Panc1 (cell line): ENCODE results near the gene DPYD.

Experiments
- POLR2AphosphoS5 ChIP-seq: IDR thresholded peaks from 2 replicates; pipeline ENCODE4 v1.6.1; 2012; ENCODE audit warnings: mild to moderate bottlenecking, low read depth, low read length, moderate library complexity
- SIN3A ChIP-seq: IDR thresholded peaks from 2 replicates; pipeline ENCODE4 v1.6.1; 2012; ENCODE audit warnings: low read depth, mild to moderate bottlenecking, low read length, moderate library complexity, borderline replicate concordance; ENCODE audit not compliant: insufficient read depth
- TF ChIP-seq, protein P1 (sequence below): fragments of 450-650 bp; IDR thresholded peaks from 2 replicates; pipeline ENCODE4 v1.5.1; 2017; ENCODE audit warnings: mild to moderate bottlenecking
- TF ChIP-seq, protein P2 (sequence below), 2 experiments: IDR thresholded peaks; 2 replicates each; pipeline ENCODE4 v1.6.1; 2011 to 2012; ENCODE audit warnings: low read depth in 2 of 2, control low read depth in 1 of 2, low read length in 1 of 2, mild to moderate bottlenecking in 1 of 2, moderate library complexity in 1 of 2; ENCODE audit not compliant: insufficient read depth in 1 of 2

DNA sequence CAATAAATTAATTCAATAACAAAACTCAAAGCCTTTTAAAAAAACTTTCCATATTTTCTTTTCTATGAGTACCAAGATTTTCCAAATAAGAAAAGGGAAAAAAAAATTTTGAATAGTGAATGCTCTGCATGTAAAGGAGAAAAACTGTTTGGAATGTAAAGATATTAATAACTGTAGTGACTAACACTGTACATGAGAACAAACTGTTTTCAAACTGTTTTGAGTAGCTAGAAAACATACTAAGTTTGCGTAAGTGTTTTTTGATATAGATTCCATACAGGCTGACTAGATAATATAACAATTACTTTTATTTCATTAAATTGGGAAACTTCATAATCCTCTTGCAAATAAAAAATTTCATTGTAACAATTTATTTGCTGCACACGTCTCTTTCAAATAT, 150.5 kb downstream of the DPYD start:
- TF ChIP-seq SIN3A (no peak), POLR2AphosphoS5 (no peak)
- TF ChIP-seq, protein P1, sequence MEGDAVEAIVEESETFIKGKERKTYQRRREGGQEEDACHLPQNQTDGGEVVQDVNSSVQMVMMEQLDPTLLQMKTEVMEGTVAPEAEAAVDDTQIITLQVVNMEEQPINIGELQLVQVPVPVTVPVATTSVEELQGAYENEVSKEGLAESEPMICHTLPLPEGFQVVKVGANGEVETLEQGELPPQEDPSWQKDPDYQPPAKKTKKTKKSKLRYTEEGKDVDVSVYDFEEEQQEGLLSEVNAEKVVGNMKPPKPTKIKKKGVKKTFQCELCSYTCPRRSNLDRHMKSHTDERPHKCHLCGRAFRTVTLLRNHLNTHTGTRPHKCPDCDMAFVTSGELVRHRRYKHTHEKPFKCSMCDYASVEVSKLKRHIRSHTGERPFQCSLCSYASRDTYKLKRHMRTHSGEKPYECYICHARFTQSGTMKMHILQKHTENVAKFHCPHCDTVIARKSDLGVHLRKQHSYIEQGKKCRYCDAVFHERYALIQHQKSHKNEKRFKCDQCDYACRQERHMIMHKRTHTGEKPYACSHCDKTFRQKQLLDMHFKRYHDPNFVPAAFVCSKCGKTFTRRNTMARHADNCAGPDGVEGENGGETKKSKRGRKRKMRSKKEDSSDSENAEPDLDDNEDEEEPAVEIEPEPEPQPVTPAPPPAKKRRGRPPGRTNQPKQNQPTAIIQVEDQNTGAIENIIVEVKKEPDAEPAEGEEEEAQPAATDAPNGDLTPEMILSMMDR, result no peak
- TF ChIP-seq, protein P2, sequence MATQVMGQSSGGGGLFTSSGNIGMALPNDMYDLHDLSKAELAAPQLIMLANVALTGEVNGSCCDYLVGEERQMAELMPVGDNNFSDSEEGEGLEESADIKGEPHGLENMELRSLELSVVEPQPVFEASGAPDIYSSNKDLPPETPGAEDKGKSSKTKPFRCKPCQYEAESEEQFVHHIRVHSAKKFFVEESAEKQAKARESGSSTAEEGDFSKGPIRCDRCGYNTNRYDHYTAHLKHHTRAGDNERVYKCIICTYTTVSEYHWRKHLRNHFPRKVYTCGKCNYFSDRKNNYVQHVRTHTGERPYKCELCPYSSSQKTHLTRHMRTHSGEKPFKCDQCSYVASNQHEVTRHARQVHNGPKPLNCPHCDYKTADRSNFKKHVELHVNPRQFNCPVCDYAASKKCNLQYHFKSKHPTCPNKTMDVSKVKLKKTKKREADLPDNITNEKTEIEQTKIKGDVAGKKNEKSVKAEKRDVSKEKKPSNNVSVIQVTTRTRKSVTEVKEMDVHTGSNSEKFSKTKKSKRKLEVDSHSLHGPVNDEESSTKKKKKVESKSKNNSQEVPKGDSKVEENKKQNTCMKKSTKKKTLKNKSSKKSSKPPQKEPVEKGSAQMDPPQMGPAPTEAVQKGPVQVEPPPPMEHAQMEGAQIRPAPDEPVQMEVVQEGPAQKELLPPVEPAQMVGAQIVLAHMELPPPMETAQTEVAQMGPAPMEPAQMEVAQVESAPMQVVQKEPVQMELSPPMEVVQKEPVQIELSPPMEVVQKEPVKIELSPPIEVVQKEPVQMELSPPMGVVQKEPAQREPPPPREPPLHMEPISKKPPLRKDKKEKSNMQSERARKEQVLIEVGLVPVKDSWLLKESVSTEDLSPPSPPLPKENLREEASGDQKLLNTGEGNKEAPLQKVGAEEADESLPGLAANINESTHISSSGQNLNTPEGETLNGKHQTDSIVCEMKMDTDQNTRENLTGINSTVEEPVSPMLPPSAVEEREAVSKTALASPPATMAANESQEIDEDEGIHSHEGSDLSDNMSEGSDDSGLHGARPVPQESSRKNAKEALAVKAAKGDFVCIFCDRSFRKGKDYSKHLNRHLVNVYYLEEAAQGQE (IDR thresholded peaks at IDR 0.05; ENCODE audit: insufficient read depth in 1 of 2, low read depth in 2 of 2, low read length in 1 of 2), result no peak
